ENCODE measurements around the gene TRNP1.

TRNP1 gene

GRCh38 chr1:27031235-27032118, 38.0 kb downstream of the TRNP1 start:
- no peak for DNase-seq

- DNase-seq, result no peak
Observed at GRCh38 chr1:27032119-27032461, 38.6 kb downstream of the TRNP1 start.

GRCh38 chr1:27033043-27033746, 39.7 kb downstream of the TRNP1 start:
- DNase-seq, result no peak

- no peak for DNase-seq
Observed at GRCh38 chr1:27035344-27035743, 41.9 kb downstream of the TRNP1 start.

- DNase-seq, result no peak
Observed at GRCh38 chr1:27036718-27037117, 43.2 kb downstream of the TRNP1 start.

GRCh38 chr1:27037518-27037917, 44.0 kb downstream of the TRNP1 start:
- no peak for DNase-seq

- DNase-seq, result no peak
Observed at GRCh38 chr1:27038020-27038419, 44.5 kb downstream of the TRNP1 start.

GRCh38 chr1:27042670-27043069, 49.2 kb downstream of the TRNP1 start:
- no peak for DNase-seq

GRCh38 chr1:27044613-27045151, 51.2 kb downstream of the TRNP1 start:
- DNase-seq, result no peak

- no peak for DNase-seq
Observed at GRCh38 chr1:27045973-27046558, 52.6 kb downstream of the TRNP1 start.

- DNase-seq, result no peak
Observed at GRCh38 chr1:27047914-27048313, 54.4 kb downstream of the TRNP1 start.

- DNase-seq, result no peak
Observed at GRCh38 chr1:27049100-27049499, 55.6 kb downstream of the TRNP1 start.

GRCh38 chr1:27049607-27050006, 56.1 kb downstream of the TRNP1 start:
- DNase-seq, result no peak
